Keratinocyte (primary cell): ENCODE data around the gene AJM1.
"Not testable (repeated sequence)": the region's sequence is repeated elsewhere in the genome, so short reads cannot be mapped to it uniquely, and the experiment has no call there.

Source experiments
- CTCF ChIP-seq, 3 experiments: IDR thresholded peaks in 1 of 3; conservative IDR thresholded peaks in 1 of 3; optimal IDR thresholded peaks in 1 of 3; 2 replicates in 2 of 3; 3 replicates in 1 of 3; pipeline versions ENCODE3 to v1.5.1; 2011; ENCODE audit warnings: low read length in 3 of 3, mild to moderate bottlenecking in 3 of 3, moderate library complexity in 2 of 3, control low read depth in 1 of 3, inconsistent platforms in 1 of 3; ENCODE audit not compliant: insufficient read depth in 2 of 3; ENCODE audit errors: extremely low read depth in 1 of 3
- EZH2 ChIP-seq: IDR thresholded peaks from one replicate; pipeline ENCODE4 v1.6.1; 2012; ENCODE audit warnings: inconsistent platforms, mild to moderate bottlenecking, low read length, moderate library complexity

DNA sequence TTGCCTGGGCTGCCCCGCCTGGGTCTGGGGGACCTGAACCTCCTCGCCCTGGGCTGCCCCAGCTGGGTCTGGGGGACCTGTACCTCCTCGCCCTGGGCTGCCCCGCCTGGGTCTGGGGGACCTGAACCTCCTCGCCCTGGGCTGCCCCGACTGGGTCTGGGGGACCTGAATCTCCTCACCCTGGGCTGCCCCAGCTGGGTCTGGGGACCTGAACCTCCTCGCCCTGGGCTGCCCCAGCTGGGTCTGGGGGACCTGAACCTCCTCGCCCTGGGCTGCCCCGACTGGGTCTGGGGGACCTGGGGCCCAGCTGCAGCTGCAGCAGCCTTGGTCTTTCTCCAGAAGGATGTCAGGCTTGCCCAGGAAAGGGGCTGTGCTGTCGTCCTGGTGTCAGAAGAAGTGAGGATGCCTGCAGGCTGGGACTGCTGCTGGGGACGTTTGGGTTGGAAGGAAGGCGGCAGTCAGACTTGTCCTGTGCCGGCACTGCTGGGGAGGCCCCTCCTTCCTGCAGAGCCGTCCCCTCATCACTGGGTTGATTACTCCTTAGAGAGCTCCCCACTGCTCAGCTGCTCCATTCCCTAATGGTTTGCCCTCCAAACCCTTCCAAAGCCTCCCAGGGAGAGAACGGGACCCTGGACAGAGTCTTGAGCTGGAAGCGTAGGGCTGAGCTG, 8.8 kb upstream of the AJM1 start:
- TF ChIP-seq EZH2; CTCF (optimal IDR thresholded peaks at IDR 0.05 in 1 of 3, IDR thresholded peaks at IDR 0.05 in 1 of 3, conservative IDR thresholded peaks at IDR 0.05 in 1 of 3; ENCODE audit: extremely low read depth in 1 of 3, insufficient read depth in 2 of 3, low read length in 3 of 3): not testable (repeated sequence)
